ENCODE results near the gene ASIC4. TPM values are rescaled to one million over a fixed set of nuclear protein-coding genes. Genes with fewer than 3 reads are reported as not detected.

The ASIC4 gene
- total and polyA plus RNA-seq, 2 of the 13 experiments (the other 11 are each of a cell fraction or from before 2014, with no cell fraction given), result 0.03 TPM; not detected in 1

DNA sequence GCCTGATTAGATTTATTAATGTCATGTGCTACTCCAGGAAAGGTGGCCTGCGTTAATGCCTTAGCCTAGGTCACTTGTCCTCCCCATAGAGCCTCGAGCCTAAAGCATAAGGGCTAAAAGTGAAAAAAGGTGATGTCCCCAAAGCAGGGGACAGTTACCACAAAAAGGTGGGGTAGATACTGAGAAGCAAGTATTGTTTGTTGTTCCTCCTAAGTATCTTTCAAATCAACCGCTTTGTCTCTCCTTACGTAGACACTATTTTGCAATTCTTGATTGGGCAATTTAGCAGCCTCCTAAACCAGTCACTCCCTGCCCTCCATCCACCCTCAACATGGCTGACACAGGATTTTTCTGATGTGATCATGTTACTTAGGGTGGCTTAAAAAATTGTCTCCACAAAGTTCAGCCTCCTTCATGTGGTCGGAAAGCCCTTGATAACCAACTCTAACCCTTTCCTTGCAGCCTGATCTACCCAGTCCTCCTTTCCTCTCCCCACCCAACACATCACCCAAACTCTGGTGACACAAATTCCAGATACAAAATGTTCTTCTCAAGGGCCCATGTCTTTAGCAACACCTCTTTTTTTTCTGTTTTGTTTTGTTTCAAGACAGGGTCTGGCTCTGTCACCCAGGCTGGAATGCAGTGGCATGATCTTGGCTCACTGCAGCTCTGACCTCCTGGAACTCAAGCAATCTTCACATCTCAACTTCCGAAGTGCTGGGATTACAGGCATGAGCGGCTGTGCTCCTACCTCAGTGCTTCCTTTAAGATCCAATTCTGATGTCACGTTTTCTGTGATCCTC, 64.7 kb downstream of the ASIC4 start:
- Histone ChIP-seq H4K20me1 (ENCODE audit: insufficient read depth, low read length) (no peaks in the 10 kb centered on the region), H3K4me2 (ENCODE audit: low read depth, low read length) (no peak overlapping the region), H3K27ac (ENCODE audit: extremely low read length, insufficient read depth, low read length) (no peak overlapping the region), H3K4me1 (ENCODE audit: insufficient read depth, low read length) (peaks cover 64% of the 10 kb centered on the region), H2AFZ (ENCODE audit: low read length) (peak overlapping the region; percentile 74), H3K36me3 (replicated peaks in 1 of 2; ENCODE audit: control insufficient read depth in 1 of 2, insufficient read depth in 2 of 2, low read length in 2 of 2) (no peaks in the 10 kb centered on the region), H3K79me2 (ENCODE audit: insufficient read depth, low read length) (no peaks in the 10 kb centered on the region), H3K27me3 (ENCODE audit: control insufficient read depth in 1 of 2, insufficient read depth in 2 of 2, low read length in 2 of 2) (no peaks in the 10 kb centered on the region), H3K9ac (ENCODE audit: insufficient read depth, low read depth, low read length) (no peak overlapping the region), H3K4me3 (replicated peaks in 1 of 3; ENCODE audit: insufficient read depth in 1 of 3, low read depth in 2 of 3, low read length in 3 of 3) (no peak overlapping the region), H3K9me3 (ENCODE audit: low read length) (no peaks in the 10 kb centered on the region)
- ATAC-seq (no peak), FAIRE-seq (no peak), DNase-seq (ENCODE audit: low spot score) (no peak)
- intact Hi-C loops (cut with micrococcal nuclease; ENCODE audit: unreplicated experiment) (loop anchor here (5.0 kb wide), 1 partner anchor 48 kb away; the partner anchor contains the start of gene SLC4A3), in situ Hi-C loops (cut with HindIII; ENCODE audit: extremely low pct_ligation_motif_present, low pct_unique_long_range_greater_than_20kb) (no loop called here)
- WGBS (ENCODE audit: low lambda C conversion rate), result 83% methylated on average over 8 of the region's 8 CpGs
- POLR2A ChIA-PET, result interaction anchor here (0.6 to 5.5 kb wide), 2 partner anchors 8 to 17 kb away, joined by 3 to 82 read pairs; partner anchors contain the start of genes OBSL1 and STK11IP
- no TSS peak for BruUV-seq (replicated peaks)
- CTCF ChIA-PET (ENCODE audit: low intra/inter-chr PET ratio, low total read pairs), result no interaction called here
- no peak for TF ChIP-seq SOX13 (IDR thresholded peaks at IDR 0.05)
- 0 out of 4 replicates have a peak, but pooled peaks of 1 of the 2 experiments have one; percentile 35 for TF ChIP-seq SOX13 (CRISPR knock-in tag; conservative IDR thresholded peaks at IDR 0.05 in 1 of 2, IDR thresholded peaks at IDR 0.05 in 1 of 2)
- peak; percentile 93 for TF ChIP-seq CEBPB (IDR thresholded peaks at IDR 0.05; ENCODE audit: borderline replicate concordance, low read depth, low read length)
- no peak for TF ChIP-seq FOXO1 (CRISPR knock-in tag; IDR thresholded peaks at IDR 0.05)
- TF ChIP-seq, protein P1, sequence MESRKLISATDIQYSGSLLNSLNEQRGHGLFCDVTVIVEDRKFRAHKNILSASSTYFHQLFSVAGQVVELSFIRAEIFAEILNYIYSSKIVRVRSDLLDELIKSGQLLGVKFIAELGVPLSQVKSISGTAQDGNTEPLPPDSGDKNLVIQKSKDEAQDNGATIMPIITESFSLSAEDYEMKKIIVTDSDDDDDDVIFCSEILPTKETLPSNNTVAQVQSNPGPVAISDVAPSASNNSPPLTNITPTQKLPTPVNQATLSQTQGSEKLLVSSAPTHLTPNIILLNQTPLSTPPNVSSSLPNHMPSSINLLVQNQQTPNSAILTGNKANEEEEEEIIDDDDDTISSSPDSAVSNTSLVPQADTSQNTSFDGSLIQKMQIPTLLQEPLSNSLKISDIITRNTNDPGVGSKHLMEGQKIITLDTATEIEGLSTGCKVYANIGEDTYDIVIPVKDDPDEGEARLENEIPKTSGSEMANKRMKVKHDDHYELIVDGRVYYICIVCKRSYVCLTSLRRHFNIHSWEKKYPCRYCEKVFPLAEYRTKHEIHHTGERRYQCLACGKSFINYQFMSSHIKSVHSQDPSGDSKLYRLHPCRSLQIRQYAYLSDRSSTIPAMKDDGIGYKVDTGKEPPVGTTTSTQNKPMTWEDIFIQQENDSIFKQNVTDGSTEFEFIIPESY (CRISPR knock-in tag; IDR thresholded peaks at IDR 0.05), result 0 out of 2 replicates have a peak, but pooled peaks have one; percentile 26
- no peak for TF ChIP-seq SAFB2 (CRISPR knock-in tag; IDR thresholded peaks at IDR 0.05; ENCODE audit: borderline replicate concordance, low read depth)
- TF ChIP-seq, protein P2, sequence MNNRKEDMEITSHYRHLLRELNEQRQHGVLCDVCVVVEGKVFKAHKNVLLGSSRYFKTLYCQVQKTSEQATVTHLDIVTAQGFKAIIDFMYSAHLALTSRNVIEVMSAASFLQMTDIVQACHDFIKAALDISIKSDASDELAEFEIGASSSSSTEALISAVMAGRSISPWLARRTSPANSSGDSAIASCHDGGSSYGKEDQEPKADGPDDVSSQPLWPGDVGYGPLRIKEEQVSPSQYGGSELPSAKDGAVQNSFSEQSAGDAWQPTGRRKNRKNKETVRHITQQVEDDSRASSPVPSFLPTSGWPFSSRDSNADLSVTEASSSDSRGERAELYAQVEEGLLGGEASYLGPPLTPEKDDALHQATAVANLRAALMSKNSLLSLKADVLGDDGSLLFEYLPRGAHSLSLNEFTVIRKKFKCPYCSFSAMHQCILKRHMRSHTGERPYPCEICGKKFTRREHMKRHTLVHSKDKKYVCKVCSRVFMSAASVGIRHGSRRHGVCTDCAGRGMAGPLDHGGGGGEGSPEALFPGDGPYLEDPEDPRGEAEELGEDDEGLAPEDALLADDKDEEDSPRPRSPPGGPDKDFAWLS (CRISPR knock-in tag; IDR thresholded peaks at IDR 0.05; ENCODE audit: borderline replicate concordance), result no peak
- 0 out of 2 replicates have a peak, but pooled peaks have one; percentile 11 for TF ChIP-seq ZNF567 (CRISPR knock-in tag; IDR thresholded peaks at IDR 0.05; ENCODE audit: borderline replicate concordance)
- TF ChIP-seq JUND (CRISPR knock-in tag; IDR thresholded peaks at IDR 0.05), result no peak
- TF ChIP-seq, protein P3, sequence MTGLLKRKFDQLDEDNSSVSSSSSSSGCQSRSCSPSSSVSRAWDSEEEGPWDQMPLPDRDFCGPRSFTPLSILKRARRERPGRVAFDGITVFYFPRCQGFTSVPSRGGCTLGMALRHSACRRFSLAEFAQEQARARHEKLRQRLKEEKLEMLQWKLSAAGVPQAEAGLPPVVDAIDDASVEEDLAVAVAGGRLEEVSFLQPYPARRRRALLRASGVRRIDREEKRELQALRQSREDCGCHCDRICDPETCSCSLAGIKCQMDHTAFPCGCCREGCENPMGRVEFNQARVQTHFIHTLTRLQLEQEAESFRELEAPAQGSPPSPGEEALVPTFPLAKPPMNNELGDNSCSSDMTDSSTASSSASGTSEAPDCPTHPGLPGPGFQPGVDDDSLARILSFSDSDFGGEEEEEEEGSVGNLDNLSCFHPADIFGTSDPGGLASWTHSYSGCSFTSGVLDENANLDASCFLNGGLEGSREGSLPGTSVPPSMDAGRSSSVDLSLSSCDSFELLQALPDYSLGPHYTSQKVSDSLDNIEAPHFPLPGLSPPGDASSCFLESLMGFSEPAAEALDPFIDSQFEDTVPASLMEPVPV (CRISPR knock-in tag; IDR thresholded peaks at IDR 0.05), result 0 out of 2 replicates have a peak, but pooled peaks have one; percentile 37
- TF ChIP-seq BCL6 (CRISPR knock-in tag; IDR thresholded peaks at IDR 0.05), result 0 out of 2 replicates have a peak, but pooled peaks have one; percentile 20
- TF ChIP-seq ZNF224 (CRISPR knock-in tag; IDR thresholded peaks at IDR 0.05), result no peak
- no peak for TF ChIP-seq ZSCAN29 (CRISPR knock-in tag; conservative IDR thresholded peaks at IDR 0.05)
- TF ChIP-seq ARID2 (CRISPR knock-in tag; IDR thresholded peaks at IDR 0.05; ENCODE audit: borderline replicate concordance), result 0 out of 2 replicates have a peak, but pooled peaks have one; percentile 19
- TF ChIP-seq GABPA (IDR thresholded peaks at IDR 0.05; ENCODE audit: low read depth, low read length), result no peak
- 0 out of 2 replicates have a peak, but pooled peaks have one; percentile 17 for TF ChIP-seq GABPA (CRISPR knock-in tag; IDR thresholded peaks at IDR 0.05; ENCODE audit: low read depth)

Data from HepG2 (cell line).